Fibroblast of the aortic adventitia (primary cell): Measurements from ENCODE around the gene ZNF564. TPM values are rescaled to one million over a fixed set of nuclear protein-coding genes. Genes with fewer than 3 reads are reported as not detected.

ENCODE experiments used
- DNase-seq: peaks from one replicate; pipeline ENCODE4 v3.0.0-alpha.2; 2010; ENCODE audit warnings: low read depth
- H3K4me3 ChIP-seq: 2 replicates; pipeline ENCODE4 v1.5.1; 2011; ENCODE audit warnings: low read depth, mild to moderate bottlenecking, control low read depth, low read length, moderate library complexity
- total RNA-seq: library from RNA; depleted of rRNA; stranded (reverse); fragments of >200 nt; gene quantifications from 2 replicates; pipeline ENCODE4 v1.2.3, GENCODE V29; 2012; ENCODE audit warnings: low replicate concordance
- TF ChIP-seq, protein P1 (sequence below): IDR thresholded peaks from 2 replicates; pipeline ENCODE4 v1.5.1; 2011; ENCODE audit warnings: mild to moderate bottlenecking, low read length, control low read depth, inconsistent platforms; ENCODE audit not compliant: insufficient read depth

Gene ZNF564
- 7.0 and 13.2 TPM in 2 replicates for total RNA-seq

DNA sequence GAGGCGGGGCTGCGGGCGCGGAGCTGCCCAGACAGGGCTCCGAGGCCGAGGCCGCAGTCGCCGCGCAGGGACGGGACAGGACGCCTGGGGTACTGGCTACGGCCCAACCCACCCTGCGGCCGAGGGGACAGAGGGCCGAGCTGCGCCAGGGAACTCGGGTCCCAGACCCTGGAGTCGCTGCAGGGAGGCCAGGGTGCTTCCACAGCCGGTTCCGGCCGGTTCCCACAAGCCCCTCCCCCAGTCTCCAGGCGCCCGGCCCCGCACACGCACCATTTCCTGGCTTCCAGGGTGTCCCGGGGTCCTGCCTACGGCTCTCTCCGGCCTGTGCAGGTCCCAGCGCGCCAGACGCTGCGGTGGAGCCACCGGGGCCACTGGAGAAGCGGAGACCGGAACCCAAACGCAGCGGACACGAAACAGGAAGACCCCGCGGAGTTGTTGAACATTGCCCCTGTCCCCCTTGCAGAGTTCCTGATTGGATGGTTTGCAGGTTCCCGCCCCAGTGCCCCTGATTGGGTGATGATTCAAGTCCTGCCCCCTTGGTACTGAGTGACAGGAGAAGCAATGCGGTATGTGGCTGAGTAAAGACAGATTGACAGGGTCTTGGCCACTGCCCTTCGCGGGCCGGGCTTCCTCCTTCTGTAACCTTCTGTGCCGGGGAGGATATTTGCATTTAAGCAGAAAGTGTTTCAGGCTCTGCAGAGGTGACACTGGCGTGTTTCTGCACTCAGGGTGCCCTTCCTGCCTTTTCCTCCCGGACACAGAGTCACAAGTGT is at the start of gene ZNF564:
TSS of gene ZNF564 (minus strand) at position 423 of the 773 bp plus-strand sequence. CDS start at position 273, 150 bp downstream.
- DNase-seq = peak; percentile 98
- TF ChIP-seq, protein P1, sequence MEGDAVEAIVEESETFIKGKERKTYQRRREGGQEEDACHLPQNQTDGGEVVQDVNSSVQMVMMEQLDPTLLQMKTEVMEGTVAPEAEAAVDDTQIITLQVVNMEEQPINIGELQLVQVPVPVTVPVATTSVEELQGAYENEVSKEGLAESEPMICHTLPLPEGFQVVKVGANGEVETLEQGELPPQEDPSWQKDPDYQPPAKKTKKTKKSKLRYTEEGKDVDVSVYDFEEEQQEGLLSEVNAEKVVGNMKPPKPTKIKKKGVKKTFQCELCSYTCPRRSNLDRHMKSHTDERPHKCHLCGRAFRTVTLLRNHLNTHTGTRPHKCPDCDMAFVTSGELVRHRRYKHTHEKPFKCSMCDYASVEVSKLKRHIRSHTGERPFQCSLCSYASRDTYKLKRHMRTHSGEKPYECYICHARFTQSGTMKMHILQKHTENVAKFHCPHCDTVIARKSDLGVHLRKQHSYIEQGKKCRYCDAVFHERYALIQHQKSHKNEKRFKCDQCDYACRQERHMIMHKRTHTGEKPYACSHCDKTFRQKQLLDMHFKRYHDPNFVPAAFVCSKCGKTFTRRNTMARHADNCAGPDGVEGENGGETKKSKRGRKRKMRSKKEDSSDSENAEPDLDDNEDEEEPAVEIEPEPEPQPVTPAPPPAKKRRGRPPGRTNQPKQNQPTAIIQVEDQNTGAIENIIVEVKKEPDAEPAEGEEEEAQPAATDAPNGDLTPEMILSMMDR = no peak
- H3K4me3 ChIP-seq = peak within 1 kb of the TSS; percentile 90

DNA sequence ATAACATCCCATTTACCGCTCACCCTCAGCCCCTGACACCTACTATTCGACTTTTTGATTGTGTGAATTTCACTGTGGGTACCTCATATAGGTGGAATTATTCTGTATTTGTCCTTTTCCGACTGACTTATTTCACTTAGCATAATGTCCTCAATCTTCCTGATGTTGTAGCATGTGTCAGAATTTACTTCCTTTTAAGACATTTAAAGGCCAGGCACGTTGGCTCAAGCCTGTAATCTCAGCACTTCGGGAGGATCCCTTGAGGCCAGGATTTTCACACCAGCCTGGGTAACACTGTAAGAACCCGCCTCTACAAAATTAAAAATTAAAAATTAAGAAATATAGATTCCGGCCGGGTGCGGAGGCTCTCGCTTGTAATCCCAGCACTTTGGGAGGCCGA is 46.3 kb upstream of the ZNF564 start:
- TF ChIP-seq, protein P1 = no peak
- no peak for DNase-seq
- no peak overlapping the region for H3K4me3 ChIP-seq

- TF ChIP-seq, protein P1 = no peak
- no peak for DNase-seq
- H3K4me3 ChIP-seq = no peak overlapping the region
Measured at GRCh38 chr19:12596927-12597548, 45.8 kb upstream of the ZNF564 start.

GRCh38 chr19:12596485-12596884 is 45.2 kb upstream of the ZNF564 start:
- no peak for DNase-seq
- TF ChIP-seq, protein P1 = no peak
- no peak overlapping the region for H3K4me3 ChIP-seq

DNA sequence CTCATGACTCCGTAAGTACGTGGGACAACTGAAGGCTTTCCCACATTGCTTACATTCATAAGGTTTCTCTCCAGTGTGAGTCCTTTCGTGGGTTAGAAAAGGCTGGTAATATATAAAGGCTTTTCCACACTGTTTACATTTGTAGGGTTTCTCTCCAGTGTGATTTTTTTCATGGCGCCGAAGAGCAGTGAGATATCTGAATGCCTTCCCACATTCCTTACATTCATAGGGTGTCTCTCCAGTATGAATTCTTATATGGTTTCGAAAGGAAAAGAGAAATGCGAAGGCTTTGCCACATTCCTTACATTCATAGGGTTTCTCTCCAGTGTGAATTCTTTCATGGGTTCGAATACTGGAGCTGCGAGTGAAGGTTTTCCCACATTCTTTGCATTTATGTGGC is 29.8 kb upstream of the ZNF564 start:
- DNase-seq = no peak
- TF ChIP-seq, protein P1 = no peak
- no peak overlapping the region for H3K4me3 ChIP-seq

DNA sequence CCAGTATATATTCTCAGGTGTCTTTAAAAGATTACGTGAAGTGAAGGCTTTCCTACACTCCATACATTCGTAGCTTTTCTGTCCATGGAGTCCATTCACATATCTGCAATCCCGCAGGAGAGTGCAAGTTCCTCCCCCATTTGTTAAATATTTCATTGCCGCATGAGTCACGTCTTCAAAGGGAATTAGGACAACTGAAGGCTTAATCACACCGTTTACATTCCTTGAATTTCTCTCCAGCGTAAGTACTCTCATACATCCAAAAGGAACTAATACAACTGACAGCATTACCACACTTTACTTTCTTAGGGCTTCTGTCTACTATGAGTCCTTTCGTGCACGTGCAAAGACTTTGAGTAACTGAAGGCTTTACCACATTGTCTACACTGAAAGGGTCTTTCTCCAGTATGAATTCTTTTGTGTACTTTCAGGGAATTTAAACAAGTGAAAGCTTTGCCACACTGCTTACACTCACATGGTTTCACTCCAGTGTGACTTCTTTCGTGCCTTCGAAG is 29.0 kb upstream of the ZNF564 start:
- DNase-seq = no peak
- TF ChIP-seq, protein P1 = no peak
- H3K4me3 ChIP-seq = no peak overlapping the region
